Stimulated activated CD8-positive, alpha-beta memory T cell treated with anti-CD3 and anti-CD28 coated beads, Interleukin-7, amount 100 ng/mL, for 24 hours (primary cell): ENCODE results near the gene NCEH1.
"Not testable (repeated sequence)": the region's sequence is repeated elsewhere in the genome, so short reads cannot be mapped to it uniquely, and the experiment has no call there.

Experiments
- DNase-seq: peaks from one replicate; pipeline ENCODE4 v3.0.0-alpha.2; 2020; ENCODE audit warnings: low read depth

NCEH1 gene

DNA sequence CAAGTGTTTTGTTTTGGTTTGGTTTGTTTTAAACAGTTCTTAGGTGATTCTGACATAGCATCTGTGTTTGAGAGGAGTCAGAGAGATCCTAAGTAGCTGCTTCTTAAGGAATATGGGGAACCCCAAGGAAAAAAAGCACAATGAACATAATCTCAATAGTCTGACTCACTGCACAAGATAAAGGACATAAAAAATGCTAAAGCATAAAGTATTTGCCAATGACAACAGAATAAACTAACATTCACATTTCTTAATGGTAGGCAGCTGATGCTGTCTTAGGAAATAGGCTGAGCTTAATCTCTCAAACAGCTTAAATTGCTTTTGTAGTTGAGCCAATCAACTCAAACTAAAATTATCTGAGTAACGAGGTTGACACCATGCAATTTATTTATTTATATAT lies 2.9 kb downstream of the NCEH1 start:
- no peak for DNase-seq

- DNase-seq = no peak
Observed at GRCh38 chr3:172707030-172707429, 3.8 kb downstream of the NCEH1 start.

GRCh38 chr3:172705170-172705569 lies 5.7 kb downstream of the NCEH1 start:
- DNase-seq = no peak

DNA sequence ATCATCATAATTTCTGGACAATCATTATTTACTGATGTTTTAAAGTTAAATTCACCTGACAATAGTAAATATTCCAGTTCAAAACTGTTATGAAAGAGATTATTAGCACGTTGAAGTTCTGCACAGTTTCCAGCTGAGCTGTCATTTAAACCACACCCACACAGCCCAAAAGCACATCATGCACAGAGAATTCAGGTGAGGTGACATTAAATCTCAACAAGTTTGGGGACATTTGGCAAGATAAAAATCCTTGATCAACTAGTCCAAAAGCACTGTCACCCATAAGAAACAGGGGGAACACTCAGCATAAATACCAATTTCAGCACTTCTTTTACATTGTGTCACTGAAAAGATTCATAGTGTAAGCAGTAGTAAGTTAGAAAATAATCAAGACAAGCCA lies 6.9 kb downstream of the NCEH1 start:
- no peak for DNase-seq

DNA sequence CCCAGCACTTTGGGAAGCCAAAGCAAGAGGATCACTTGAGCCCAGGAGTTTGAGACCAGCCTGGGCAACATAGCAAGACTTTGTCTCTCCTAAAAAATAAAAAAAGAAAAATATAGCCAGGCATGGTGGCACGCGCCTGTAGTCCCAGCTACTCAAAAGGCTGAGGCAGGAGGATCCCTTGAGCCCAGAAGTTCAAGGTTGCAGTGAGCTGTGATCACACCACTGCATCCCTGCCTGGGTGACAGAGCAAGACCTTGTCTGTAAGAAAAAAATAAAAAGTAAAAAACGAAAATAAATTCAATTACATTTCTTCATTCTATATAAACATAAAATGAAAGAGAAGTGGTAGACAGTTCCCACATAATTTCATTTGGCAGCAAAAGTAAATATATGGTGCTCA lies 8.1 kb downstream of the NCEH1 start:
- not testable (repeated sequence) for DNase-seq

GRCh38 chr3:172702256-172702655 lies 8.6 kb downstream of the NCEH1 start:
- DNase-seq = no peak

GRCh38 chr3:172701751-172702150 lies 9.1 kb downstream of the NCEH1 start:
- DNase-seq = no peak

DNA sequence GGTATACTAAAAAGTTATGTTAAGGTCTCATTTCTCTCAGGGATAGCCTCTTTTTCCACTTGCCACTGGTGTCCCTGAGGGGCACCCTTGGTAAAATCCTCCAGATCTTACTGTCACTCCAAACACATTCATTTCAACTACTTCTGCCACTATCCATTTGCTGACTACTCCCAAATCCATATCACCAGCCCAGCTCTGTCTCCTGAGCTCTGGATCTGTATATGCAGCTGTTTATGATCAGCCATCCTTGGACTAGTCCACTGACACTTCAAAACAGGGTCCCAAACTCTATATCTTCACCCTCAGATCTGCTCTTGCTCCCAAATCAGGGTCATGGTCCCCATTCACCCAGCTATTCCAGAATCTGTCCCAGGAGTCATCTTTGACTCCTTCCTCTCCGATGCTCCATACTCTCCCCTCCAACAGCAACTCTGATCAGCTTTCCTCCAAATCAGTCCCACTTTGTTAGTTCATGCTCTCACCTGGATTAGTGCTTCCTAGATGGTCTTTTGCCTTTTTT lies 9.9 kb downstream of the NCEH1 start:
- DNase-seq = no peak

DNA sequence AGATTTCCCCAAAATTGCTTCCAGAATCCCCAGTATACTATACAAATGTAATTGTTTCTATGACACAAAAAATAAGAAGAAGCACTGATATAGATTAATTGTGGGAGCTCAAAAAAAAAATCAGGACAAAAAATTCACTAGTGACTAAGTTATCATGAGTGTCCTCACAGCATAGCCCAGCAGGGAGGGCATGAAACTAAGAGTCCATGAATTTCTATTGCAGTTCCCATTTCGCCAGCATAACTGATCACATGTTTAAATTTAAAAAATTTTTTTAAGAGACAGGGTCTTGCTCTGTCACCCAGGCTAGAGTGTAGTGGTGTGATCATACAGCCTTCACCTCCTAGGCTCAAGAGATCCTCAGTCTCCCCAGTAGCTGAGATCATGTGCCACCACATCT lies 10.6 kb downstream of the NCEH1 start:
- DNase-seq = no peak

DNA sequence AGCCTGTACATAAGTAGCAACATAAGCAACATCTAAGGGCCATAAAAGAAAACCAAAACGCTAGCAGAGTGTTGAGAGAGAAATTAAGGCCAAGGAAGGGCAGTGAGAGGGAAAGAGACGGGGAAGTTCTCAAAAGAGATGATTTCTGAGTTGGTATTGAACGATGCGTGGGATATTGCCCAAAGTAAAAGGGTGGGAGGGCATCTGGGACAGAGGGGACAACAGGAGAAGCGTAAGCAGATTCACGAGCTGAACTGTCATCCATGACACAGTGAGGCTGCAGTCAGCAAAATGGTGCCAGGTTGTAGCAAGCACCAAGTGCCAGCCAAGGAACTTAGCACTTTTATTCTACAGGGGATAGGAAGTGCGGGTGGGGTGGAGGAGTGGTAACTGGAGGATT lies 11.8 kb downstream of the NCEH1 start:
- DNase-seq = no peak

- no peak for DNase-seq
Observed at GRCh38 chr3:172698631-172699030, 12.2 kb downstream of the NCEH1 start.

DNA sequence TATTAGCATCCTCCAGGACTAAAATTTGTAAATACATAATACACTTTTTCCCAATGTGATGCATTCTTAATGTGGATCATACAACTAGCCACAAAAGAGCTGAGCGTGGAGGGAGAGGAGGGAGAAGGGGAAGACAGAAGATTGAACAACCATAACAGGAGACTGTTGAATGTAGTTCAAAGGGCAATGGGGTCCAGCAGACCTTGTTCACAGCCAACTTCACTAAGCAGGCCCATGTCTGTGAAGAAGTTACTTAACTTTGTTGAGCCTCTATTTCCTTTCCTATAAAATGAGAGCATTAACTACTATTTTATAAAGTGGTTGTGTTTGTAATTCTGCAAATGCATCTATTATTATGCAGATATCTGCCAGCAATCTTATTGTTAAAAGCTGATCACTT lies 13.3 kb downstream of the NCEH1 start:
- no peak for DNase-seq

- no peak for DNase-seq
Observed at GRCh38 chr3:172696357-172696756, 14.5 kb downstream of the NCEH1 start.

DNA sequence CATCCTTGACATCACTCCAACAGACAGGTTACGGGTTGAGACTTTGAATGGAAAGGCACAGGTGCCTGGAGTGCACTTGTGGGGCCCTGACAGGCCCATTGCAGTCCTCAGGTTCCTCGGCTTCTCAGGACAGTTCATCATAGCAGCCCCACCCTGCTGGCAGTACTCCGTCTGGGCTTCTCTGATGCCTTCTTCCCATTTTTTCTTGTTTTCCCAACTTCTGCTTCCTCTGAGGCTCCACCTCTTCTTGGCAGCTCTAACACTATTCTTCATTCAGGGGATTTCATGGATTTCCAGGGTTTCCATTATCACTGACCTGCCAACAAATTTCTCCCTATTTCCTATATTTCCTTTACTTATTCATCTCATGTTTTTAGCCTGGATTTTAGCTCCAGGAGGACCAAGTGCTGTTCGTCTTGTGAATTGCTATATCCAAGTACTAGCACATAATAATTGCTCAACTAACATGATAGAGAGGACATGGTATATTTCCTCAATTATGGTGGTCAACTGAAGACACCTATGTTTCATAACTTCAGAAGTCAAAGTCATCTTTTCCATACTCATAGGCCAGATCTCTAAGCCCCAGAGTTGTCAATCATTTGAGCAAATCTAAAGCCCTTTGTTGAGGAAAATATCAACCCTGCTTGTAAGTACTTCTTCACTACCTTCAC lies 16.2 kb downstream of the NCEH1 start:
- no peak for DNase-seq

DNA sequence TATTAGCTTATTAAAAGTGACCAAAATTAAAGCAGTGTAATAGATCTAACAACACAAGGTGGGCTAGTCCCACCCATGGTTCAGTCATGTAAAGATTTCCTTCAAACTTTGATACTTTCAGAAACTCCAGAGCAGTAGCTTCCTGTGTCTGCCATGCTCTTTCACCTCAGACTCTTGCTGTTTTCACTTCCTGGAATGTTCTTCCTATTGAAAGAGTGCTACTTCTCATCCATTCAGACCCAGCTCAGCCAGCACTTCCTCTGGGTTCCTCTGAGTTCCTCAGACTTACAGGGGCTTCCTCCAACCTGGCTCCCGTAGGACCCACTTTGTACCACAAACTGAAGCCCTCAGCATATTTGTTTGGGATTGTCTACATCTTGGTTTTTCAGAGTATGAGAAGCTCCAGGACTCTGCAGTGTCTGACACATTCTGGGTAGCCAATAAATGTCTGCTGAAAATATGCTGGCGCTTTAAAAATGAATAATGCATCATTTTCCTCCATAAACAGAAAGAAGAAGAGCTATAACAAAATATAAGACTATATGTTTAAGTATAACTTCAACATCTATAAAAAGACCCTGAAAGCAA lies 18.0 kb downstream of the NCEH1 start:
- DNase-seq = no peak

- DNase-seq = no peak
Observed at GRCh38 chr3:172690936-172691335, 19.9 kb downstream of the NCEH1 start.

DNA sequence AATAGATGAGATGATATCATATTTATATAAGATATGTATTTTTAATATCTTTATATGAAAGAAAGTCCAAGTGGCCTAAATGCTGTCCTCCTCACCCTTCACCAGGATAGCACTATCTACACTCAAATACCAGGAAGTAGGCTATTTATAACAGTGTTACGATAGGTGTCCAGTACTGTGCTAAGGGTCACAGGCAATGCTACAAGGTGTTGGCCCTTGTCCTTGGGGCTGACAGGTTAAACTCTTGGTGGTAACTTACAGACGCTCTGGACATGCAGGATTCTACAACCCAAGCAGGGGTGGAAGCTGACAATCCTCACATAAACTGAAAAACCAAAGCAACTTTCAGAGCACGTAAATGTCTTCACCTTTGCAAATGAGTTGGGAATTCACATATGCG lies 22.3 kb downstream of the NCEH1 start:
- no peak for DNase-seq

DNA sequence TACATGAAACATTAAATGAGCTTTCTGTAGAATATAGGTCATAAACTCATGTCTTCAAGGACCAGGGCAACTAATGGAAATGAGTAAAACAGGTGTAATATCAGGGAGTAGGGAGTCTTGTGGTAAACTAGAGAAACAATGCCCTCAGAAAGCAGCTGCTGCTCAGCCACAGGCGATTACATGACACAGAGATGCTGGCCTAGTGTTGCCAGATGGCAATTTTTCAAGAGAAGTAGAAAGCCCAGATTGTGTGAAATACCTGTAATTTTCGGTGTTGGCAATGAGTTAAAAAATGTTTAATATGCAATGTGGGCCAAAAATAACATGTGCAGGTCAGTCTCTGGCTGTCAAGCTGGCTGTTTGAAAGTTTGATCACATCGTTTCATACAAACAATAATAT lies 23.4 kb downstream of the NCEH1 start:
- DNase-seq = no peak

DNA sequence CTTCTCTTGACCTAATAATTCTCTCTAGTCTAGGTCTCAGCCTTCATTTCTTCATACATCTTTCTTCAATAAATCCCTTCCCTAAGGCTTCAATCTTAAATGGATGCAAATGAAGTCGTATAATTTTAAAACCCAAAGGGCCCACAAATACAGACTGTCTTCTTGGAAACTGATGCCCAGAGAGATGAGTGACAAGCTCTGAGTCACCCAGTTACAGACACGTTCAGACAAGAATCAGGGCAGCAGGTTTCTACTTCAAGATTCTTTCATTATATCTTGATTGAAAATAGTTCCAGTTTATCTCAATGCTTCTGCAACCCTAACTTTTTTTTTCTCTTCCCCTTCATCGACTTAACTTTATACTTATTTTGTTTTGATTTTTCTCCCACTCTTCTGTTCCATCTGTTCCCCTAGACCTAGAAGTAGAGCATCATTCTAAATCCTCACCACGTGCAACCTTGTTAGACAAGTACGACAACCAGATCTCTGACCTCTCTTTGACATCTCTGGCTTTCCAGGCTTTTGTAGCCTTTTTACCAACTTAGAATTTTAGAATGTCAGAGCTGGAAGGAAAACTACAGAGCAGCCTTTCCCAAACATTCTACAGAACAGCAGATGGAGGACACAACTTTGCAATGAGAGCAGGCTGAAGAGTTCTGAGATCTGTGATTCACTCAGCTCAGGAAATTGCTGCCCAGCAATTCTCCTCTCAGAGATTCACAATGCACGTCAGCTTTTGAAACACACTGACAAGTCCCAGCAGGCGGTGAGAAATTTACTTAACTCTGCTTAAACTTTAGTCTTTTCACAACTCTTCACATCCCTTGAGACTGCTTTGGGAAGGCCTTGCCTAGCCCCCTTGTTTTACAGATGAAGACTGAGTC lies 25.3 kb downstream of the NCEH1 start:
- DNase-seq = no peak

GRCh38 chr3:172680684-172681083 lies 30.2 kb downstream of the NCEH1 start:
- DNase-seq = no peak

GRCh38 chr3:172679599-172679998 lies 31.3 kb downstream of the NCEH1 start:
- no peak for DNase-seq

- no peak for DNase-seq
Observed at GRCh38 chr3:172678068-172678467, 32.8 kb downstream of the NCEH1 start.
